ENCODE measurements around the gene DSG2. TPM values are rescaled to one million over a fixed set of nuclear protein-coding genes. Genes with fewer than 3 reads are reported as not detected.
A peak's percentile ranks its signal among the peaks of the same experiment; 100 is the strongest.

DSG2 gene
- total RNA-seq, 2 donors from 2014 or later, result 19.1 to 34.0 TPM

GRCh38 chr18:31575515-31576257 lies 77.7 kb downstream of the DSG2 start:
- intact Hi-C loops (cut with DNase I), result no loop called here
- Histone ChIP-seq H3K36me3 (replicated peaks in 1 of 2; ENCODE audit: insufficient read depth in 1 of 2, low read depth in 2 of 2) (no peaks in the 10 kb centered on the region), H3K9me3 (no peaks in the 10 kb centered on the region), H3K4me3 (no peak overlapping the region), H3K4me1 (peaks cover 11% of the 10 kb centered on the region), H3K27ac (no peak overlapping the region), H3K27me3 (no peaks in the 10 kb centered on the region)
- WGBS, 2 donors, result 26% methylated on average over 3 of the region's 3 CpGs
- DNase-seq, result no peak
- TF ChIP-seq CTCF (IDR thresholded peaks at IDR 0.05), result no peak
- no peak for TF ChIP-seq POLR2A (IDR thresholded peaks at IDR 0.05)
- no peak for ATAC-seq

GRCh38 chr18:31576670-31577069 lies 78.7 kb downstream of the DSG2 start:
- 54 to 75% methylated on average over 4 of the region's 4 CpGs for WGBS, 2 donors
- intact Hi-C loops (cut with DNase I), result no loop called here
- ATAC-seq, result no peak

GRCh38 chr18:31577195-31577594 lies 79.2 kb downstream of the DSG2 start:
- no peak overlapping the region for H3K27ac ChIP-seq
- 85 to 86% methylated on average over 1 of the region's 1 CpG for WGBS, 2 donors
- ATAC-seq (no peak), DNase-seq (no peak)
- intact Hi-C loops (cut with DNase I), result no loop called here
- no peaks in the 10 kb centered on the region for H3K27me3 ChIP-seq
- H3K4me1 ChIP-seq, result peaks cover 11% of the 10 kb centered on the region
- TF ChIP-seq CTCF (IDR thresholded peaks at IDR 0.05) (no peak), POLR2A (IDR thresholded peaks at IDR 0.05) (no peak)
- H3K4me3 ChIP-seq, result no peak overlapping the region
- no peaks in the 10 kb centered on the region for H3K9me3 ChIP-seq
- no peaks in the 10 kb centered on the region for H3K36me3 ChIP-seq (replicated peaks in 1 of 2; ENCODE audit: insufficient read depth in 1 of 2, low read depth in 2 of 2)

More at GRCh38 chr18:31576670-31577069, 78.7 kb downstream of the DSG2 start:
- no peak overlapping the region for H3K27ac ChIP-seq
- peaks cover 11% of the 10 kb centered on the region for H3K4me1 ChIP-seq
- no peaks in the 10 kb centered on the region for H3K27me3 ChIP-seq
- H3K9me3 ChIP-seq, result no peaks in the 10 kb centered on the region
- H3K4me3 ChIP-seq, result no peak overlapping the region
- DNase-seq, result no peak
- no peaks in the 10 kb centered on the region for H3K36me3 ChIP-seq (replicated peaks in 1 of 2; ENCODE audit: insufficient read depth in 1 of 2, low read depth in 2 of 2)
- no peak for TF ChIP-seq POLR2A (IDR thresholded peaks at IDR 0.05)
- no peak for TF ChIP-seq CTCF (IDR thresholded peaks at IDR 0.05)

GRCh38 chr18:31578126-31578525 lies 80.1 kb downstream of the DSG2 start:
- intact Hi-C loops (cut with DNase I), result no loop called here
- Histone ChIP-seq H3K27me3 (no peaks in the 10 kb centered on the region), H3K4me3 (no peak overlapping the region), H3K4me1 (peaks cover 11% of the 10 kb centered on the region), H3K27ac (no peak overlapping the region), H3K36me3 (replicated peaks in 1 of 2; ENCODE audit: insufficient read depth in 1 of 2, low read depth in 2 of 2) (no peaks in the 10 kb centered on the region), H3K9me3 (no peaks in the 10 kb centered on the region)
- TF ChIP-seq POLR2A (IDR thresholded peaks at IDR 0.05), result no peak
- TF ChIP-seq CTCF (IDR thresholded peaks at IDR 0.05), result no peak
- WGBS, 2 donors, result 43 to 44% methylated on average over 4 of the region's 4 CpGs
- DNase-seq (peak in 2 of 4 donors; percentile 22 to 37), ATAC-seq (peak; percentile 66)

- Histone ChIP-seq H3K4me1 (peaks cover 11% of the 10 kb centered on the region), H3K9me3 (no peaks in the 10 kb centered on the region), H3K27me3 (no peaks in the 10 kb centered on the region), H3K4me3 (no peak overlapping the region), H3K27ac (no peak overlapping the region), H3K36me3 (replicated peaks in 1 of 2; ENCODE audit: insufficient read depth in 1 of 2, low read depth in 2 of 2) (no peaks in the 10 kb centered on the region)
- WGBS, 2 donors, result 89 to 92% methylated on average over 2 of the region's 2 CpGs
- DNase-seq, result no peak
- no peak for ATAC-seq
- no peak for TF ChIP-seq CTCF (IDR thresholded peaks at IDR 0.05)
- TF ChIP-seq POLR2A (IDR thresholded peaks at IDR 0.05), result no peak
- intact Hi-C loops (cut with DNase I), result no loop called here
Observed at GRCh38 chr18:31579375-31579774, 81.4 kb downstream of the DSG2 start.
